Liver (tissue), 9 donors: ENCODE results near the gene RBBP5. TPM values are rescaled to one million over a fixed set of nuclear protein-coding genes. Genes with fewer than 3 reads are reported as not detected.

ENCODE experiments used
- DNase-seq: peaks from one replicate; pipeline ENCODE4 v3.0.0-alpha.2; 2017; ENCODE audit warnings: low spot score
- H3K27ac ChIP-seq, 2 donors: one replicate each; pipeline ENCODE4 v1.7.0; 2013; ENCODE audit warnings: inconsistent platforms in 2 of 2, low read length in 2 of 2, control low read depth in 1 of 2, low read depth in 1 of 2, mild to moderate bottlenecking in 1 of 2
- H3K27me3 ChIP-seq, 4 donors: one replicate each; pipeline versions ENCODE4 v1.6.1 to v1.7.0; 2013; ENCODE audit warnings: low read length in 3 of 4, inconsistent platforms in 1 of 4, mild to moderate bottlenecking in 1 of 4, moderate library complexity in 1 of 4; ENCODE audit not compliant: control insufficient read depth in 4 of 4, insufficient read depth in 4 of 4
- H3K36me3 ChIP-seq, 4 donors: one replicate each; pipeline versions ENCODE4 v1.6.1 to v1.7.0; 2013; ENCODE audit warnings: low read length in 3 of 4, mild to moderate bottlenecking in 3 of 4, low read depth in 1 of 4, moderate library complexity in 1 of 4; ENCODE audit not compliant: control insufficient read depth in 4 of 4, insufficient read depth in 3 of 4
- H3K4me1 ChIP-seq, 4 donors: one replicate each; pipeline versions ENCODE4 v1.6.1 to v1.7.0; 2013; ENCODE audit warnings: low read length in 3 of 4, mild to moderate bottlenecking in 3 of 4, moderate library complexity in 1 of 4; ENCODE audit not compliant: control insufficient read depth in 4 of 4, insufficient read depth in 4 of 4
- H3K4me3 ChIP-seq, 3 donors: one replicate each; pipeline versions ENCODE4 v1.6.1 to v1.7.0; 2013; ENCODE audit warnings: low read length in 3 of 3, control low read depth in 1 of 3, low read depth in 1 of 3, mild to moderate bottlenecking in 1 of 3
- H3K9ac ChIP-seq, 2 donors: one replicate each; pipeline ENCODE4 v1.7.0; 2013; ENCODE audit warnings: low read length in 2 of 2, mild to moderate bottlenecking in 2 of 2, moderate library complexity in 2 of 2, control low read depth in 1 of 2, low read depth in 1 of 2
- H3K9me3 ChIP-seq, 4 donors: one replicate each; pipeline versions ENCODE4 v1.6.1 to v1.7.0; 2013; ENCODE audit warnings: low read length in 3 of 4; ENCODE audit not compliant: control insufficient read depth in 4 of 4
- CTCF ChIP-seq: fragments of 150-350 bp; IDR thresholded peaks from 2 replicates; pipeline ENCODE4 v1.5.1; 2017; ENCODE audit warnings: improper control_type of control experiment, low read depth, low read length; ENCODE audit not compliant: missing input control
- EGR1 ChIP-seq, 2 donors: IDR thresholded peaks; 2 replicates each; pipeline ENCODE4 v1.6.1; 2016 to 2018; ENCODE audit warnings: antibody characterized with exemption in 2 of 2, low read depth in 2 of 2
- FOXA1 ChIP-seq: IDR thresholded peaks from 2 replicates; pipeline ENCODE4 v1.6.1; 2016; ENCODE audit warnings: antibody characterized with exemption
- FOXA2 ChIP-seq: IDR thresholded peaks from 2 replicates; pipeline ENCODE4 v1.6.1; 2016; ENCODE audit warnings: antibody characterized with exemption
- HNF4A ChIP-seq, 2 donors: conservative IDR thresholded peaks; 2 replicates each; pipeline ENCODE4 v1.6.1; 2016; ENCODE audit warnings: antibody characterized with exemption in 2 of 2, mild to moderate bottlenecking in 2 of 2
- JUND ChIP-seq, 2 donors: IDR thresholded peaks; 2 replicates each; pipeline ENCODE4 v1.6.1; 2016; ENCODE audit warnings: antibody characterized with exemption in 2 of 2
- NR2F2 ChIP-seq: IDR thresholded peaks from 2 replicates; pipeline ENCODE4 v1.6.1; 2016; ENCODE audit warnings: antibody characterized with exemption
- RAD21 ChIP-seq, 2 donors: IDR thresholded peaks; 2 replicates each; pipeline ENCODE4 v1.6.1; 2016; ENCODE audit warnings: antibody characterized with exemption in 2 of 2, mild to moderate bottlenecking in 2 of 2
- RXRA ChIP-seq, 2 donors: IDR thresholded peaks; 2 replicates each; pipeline ENCODE4 v1.6.1; 2017 to 2018; ENCODE audit warnings: antibody characterized with exemption in 2 of 2, mild to moderate bottlenecking in 1 of 2
- SP1 ChIP-seq: IDR thresholded peaks from 2 replicates; pipeline ENCODE4 v1.6.1; 2018; ENCODE audit warnings: antibody characterized with exemption, mild to moderate bottlenecking
- TAF1 ChIP-seq: conservative IDR thresholded peaks from 2 replicates; pipeline ENCODE4 v1.6.1; 2016; ENCODE audit warnings: antibody characterized with exemption, mild to moderate bottlenecking
- YY1 ChIP-seq: IDR thresholded peaks from 2 replicates; pipeline ENCODE4 v1.6.1; 2016; ENCODE audit warnings: antibody characterized with exemption, mild to moderate bottlenecking
- WGBS: extraction: QIAGEN DNeasy Blood & Tissue Kit; methylation state at CpG from one replicate; pipeline ENCODE4 v1.1.7; 2013; 5-methylcytosine and 5-hydroxymethylcytosine counted together
- polyA plus RNA-seq, 2 donors: library from polyadenylated mRNA; stranded (reverse) in 1 of 2; unstranded in 1 of 2; fragments of 200-250 nt in 1 of 2; fragments of >200 nt in 1 of 2; fragmentation: Nextera tagmentation in 1 of 2; extraction: Ambion mirVana in 1 of 2; gene quantifications; one replicate each; pipeline versions ENCODE4 v1.2.1 to v1.2.3, GENCODE V29; 2013 to 2015
- total RNA-seq, 2 donors: library from RNA; depleted of rRNA; stranded (reverse); fragments of >200 nt; gene quantifications; one replicate each; pipeline ENCODE4 v1.2.3, GENCODE V29; 2014
- TF ChIP-seq, protein P1 (sequence below): IDR thresholded peaks from 2 replicates; pipeline ENCODE4 v1.6.1; 2016; ENCODE audit warnings: antibody characterized with exemption
- TF ChIP-seq, protein P2 (sequence below): IDR thresholded peaks from 2 replicates; pipeline ENCODE4 v1.6.1; 2016; ENCODE audit warnings: antibody characterized with exemption
- TF ChIP-seq, protein P3 (sequence below): IDR thresholded peaks from 2 replicates; pipeline ENCODE4 v1.6.1; 2016; ENCODE audit warnings: antibody characterized with exemption, mild to moderate bottlenecking
- TF ChIP-seq, protein P4 (sequence below): IDR thresholded peaks from 2 replicates; pipeline ENCODE4 v1.6.1; 2016; ENCODE audit warnings: antibody characterized with exemption
- donor health status: healthy.
- donor health status: healthy.
- donor health status: healthy.
- donor health status: healthy.
- donor health status: healthy.

The RBBP5 gene
- total and polyA plus RNA-seq, 4 donors, result 4.6 to 12.0 (median 8.5) TPM

DNA sequence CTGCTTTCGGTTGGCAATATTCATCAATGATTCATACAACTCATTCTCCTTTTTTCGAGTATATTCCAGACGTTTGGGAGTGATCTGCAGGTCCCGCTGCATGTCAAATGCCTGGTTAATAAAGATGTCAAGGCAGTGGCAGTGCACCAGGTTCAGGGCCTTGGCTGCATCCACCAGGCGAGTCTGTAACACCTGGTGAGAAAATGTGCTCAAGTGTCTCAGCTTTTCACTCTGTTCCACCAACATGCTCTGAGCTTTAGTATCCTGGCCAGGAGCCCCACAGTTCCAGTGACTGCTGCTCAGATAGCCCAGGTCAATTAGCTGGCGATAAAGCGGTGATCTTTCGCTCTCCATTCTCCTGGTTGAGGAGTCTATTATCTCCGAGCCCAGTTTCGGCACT lies 47.5 kb upstream of the RBBP5 start:
- no peak for DNase-seq
- TF ChIP-seq RXRA (IDR thresholded peaks at IDR 0.05), result no peak
- TF ChIP-seq, protein P1, sequence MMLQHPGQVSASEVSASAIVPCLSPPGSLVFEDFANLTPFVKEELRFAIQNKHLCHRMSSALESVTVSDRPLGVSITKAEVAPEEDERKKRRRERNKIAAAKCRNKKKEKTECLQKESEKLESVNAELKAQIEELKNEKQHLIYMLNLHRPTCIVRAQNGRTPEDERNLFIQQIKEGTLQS, result no peak
- peaks cover 2 to 16% (median 10%) of the 10 kb centered on the region in 4 donors for H3K36me3 ChIP-seq
- no peak overlapping the region for H3K9ac ChIP-seq
- WGBS, result 95% methylated on average over 10 of the region's 10 CpGs
- no peaks in the 10 kb centered on the region for H3K27me3 ChIP-seq
- H3K4me3 ChIP-seq, result no peak overlapping the region
- no peaks in the 10 kb centered on the region for H3K9me3 ChIP-seq
- H3K4me1 ChIP-seq, result no peaks in the 10 kb centered on the region
- no peak overlapping the region for H3K27ac ChIP-seq

GRCh38 chr1:205168291-205168690 lies 46.5 kb upstream of the RBBP5 start:
- no peaks in the 10 kb centered on the region for H3K27me3 ChIP-seq
- TF ChIP-seq EGR1 (IDR thresholded peaks at IDR 0.05; ENCODE audit: low read depth in 2 of 2) (no peak), TAF1 (no peak)
- no peak overlapping the region for H3K4me3 ChIP-seq
- H3K36me3 ChIP-seq, result peaks cover 2 to 24% (median 14%) of the 10 kb centered on the region in 4 donors
- H3K9me3 ChIP-seq, result no peaks in the 10 kb centered on the region
- DNase-seq, result no peak
- no peak overlapping the region for H3K27ac ChIP-seq
- H3K9ac ChIP-seq, result no peak overlapping the region
- WGBS, result 90% methylated on average over 1 of the region's 1 CpG
- H3K4me1 ChIP-seq, result no peaks in the 10 kb centered on the region

GRCh38 chr1:205162301-205162700 lies 40.5 kb upstream of the RBBP5 start:
- Histone ChIP-seq H3K4me3 (no peak overlapping the region), H3K36me3 (peaks cover 6 to 59% (median 36%) of the 10 kb centered on the region in 4 donors), H3K4me1 (no peaks in the 10 kb centered on the region), H3K9ac (no peak overlapping the region), H3K9me3 (no peaks in the 10 kb centered on the region), H3K27me3 (no peaks in the 10 kb centered on the region), H3K27ac (no peak overlapping the region)
- TF ChIP-seq RAD21 (IDR thresholded peaks at IDR 0.05), result no peak
- no peak for DNase-seq
- WGBS, result 92% methylated on average over 1 of the region's 1 CpG

DNA sequence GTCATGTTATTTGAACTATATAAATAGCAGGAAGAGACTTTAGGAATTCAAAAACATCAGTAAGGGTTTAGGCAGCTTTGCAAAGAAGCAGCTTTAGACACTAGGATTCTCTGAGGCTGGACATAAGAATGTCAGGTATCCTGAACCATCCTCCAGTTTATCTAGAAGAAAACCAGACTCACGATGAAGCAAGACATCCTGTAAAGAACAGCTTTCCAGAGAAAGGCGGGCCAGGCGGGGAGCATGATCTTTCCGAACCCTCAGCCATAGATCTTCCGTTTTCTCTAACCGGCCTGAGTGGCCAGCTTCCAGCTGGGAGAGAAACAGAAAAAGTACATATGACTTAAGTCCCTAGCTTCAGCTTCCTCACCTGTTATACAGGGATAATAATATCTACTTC lies 39.3 kb upstream of the RBBP5 start:
- Histone ChIP-seq H3K4me3 (no peak overlapping the region), H3K27ac (no peak overlapping the region), H3K9ac (no peak overlapping the region), H3K27me3 (no peaks in the 10 kb centered on the region), H3K4me1 (no peaks in the 10 kb centered on the region), H3K9me3 (peaks cover 0 to 3% (median 1%) of the 10 kb centered on the region in 4 donors), H3K36me3 (peaks cover 7 to 69% (median 43%) of the 10 kb centered on the region in 4 donors)
- WGBS, result 96% methylated on average over 6 of the region's 6 CpGs
- DNase-seq, result no peak
- TF ChIP-seq CTCF (no peak), TAF1 (no peak), FOXA1 (no peak), HNF4A (conservative IDR thresholded peaks at IDR 0.05) (no peak), RAD21 (IDR thresholded peaks at IDR 0.05) (no peak), RXRA (IDR thresholded peaks at IDR 0.05) (no peak), EGR1 (IDR thresholded peaks at IDR 0.05; ENCODE audit: low read depth in 2 of 2) (no peak), SP1 (no peak), FOXA2 (no peak), YY1 (no peak), JUND (IDR thresholded peaks at IDR 0.05) (no peak), NR2F2 (no peak)
- TF ChIP-seq, protein P2, sequence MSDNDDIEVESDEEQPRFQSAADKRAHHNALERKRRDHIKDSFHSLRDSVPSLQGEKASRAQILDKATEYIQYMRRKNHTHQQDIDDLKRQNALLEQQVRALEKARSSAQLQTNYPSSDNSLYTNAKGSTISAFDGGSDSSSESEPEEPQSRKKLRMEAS, result no peak
- TF ChIP-seq, protein P3, sequence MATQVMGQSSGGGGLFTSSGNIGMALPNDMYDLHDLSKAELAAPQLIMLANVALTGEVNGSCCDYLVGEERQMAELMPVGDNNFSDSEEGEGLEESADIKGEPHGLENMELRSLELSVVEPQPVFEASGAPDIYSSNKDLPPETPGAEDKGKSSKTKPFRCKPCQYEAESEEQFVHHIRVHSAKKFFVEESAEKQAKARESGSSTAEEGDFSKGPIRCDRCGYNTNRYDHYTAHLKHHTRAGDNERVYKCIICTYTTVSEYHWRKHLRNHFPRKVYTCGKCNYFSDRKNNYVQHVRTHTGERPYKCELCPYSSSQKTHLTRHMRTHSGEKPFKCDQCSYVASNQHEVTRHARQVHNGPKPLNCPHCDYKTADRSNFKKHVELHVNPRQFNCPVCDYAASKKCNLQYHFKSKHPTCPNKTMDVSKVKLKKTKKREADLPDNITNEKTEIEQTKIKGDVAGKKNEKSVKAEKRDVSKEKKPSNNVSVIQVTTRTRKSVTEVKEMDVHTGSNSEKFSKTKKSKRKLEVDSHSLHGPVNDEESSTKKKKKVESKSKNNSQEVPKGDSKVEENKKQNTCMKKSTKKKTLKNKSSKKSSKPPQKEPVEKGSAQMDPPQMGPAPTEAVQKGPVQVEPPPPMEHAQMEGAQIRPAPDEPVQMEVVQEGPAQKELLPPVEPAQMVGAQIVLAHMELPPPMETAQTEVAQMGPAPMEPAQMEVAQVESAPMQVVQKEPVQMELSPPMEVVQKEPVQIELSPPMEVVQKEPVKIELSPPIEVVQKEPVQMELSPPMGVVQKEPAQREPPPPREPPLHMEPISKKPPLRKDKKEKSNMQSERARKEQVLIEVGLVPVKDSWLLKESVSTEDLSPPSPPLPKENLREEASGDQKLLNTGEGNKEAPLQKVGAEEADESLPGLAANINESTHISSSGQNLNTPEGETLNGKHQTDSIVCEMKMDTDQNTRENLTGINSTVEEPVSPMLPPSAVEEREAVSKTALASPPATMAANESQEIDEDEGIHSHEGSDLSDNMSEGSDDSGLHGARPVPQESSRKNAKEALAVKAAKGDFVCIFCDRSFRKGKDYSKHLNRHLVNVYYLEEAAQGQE, result no peak
- TF ChIP-seq, protein P1, result no peak
- TF ChIP-seq, protein P4, sequence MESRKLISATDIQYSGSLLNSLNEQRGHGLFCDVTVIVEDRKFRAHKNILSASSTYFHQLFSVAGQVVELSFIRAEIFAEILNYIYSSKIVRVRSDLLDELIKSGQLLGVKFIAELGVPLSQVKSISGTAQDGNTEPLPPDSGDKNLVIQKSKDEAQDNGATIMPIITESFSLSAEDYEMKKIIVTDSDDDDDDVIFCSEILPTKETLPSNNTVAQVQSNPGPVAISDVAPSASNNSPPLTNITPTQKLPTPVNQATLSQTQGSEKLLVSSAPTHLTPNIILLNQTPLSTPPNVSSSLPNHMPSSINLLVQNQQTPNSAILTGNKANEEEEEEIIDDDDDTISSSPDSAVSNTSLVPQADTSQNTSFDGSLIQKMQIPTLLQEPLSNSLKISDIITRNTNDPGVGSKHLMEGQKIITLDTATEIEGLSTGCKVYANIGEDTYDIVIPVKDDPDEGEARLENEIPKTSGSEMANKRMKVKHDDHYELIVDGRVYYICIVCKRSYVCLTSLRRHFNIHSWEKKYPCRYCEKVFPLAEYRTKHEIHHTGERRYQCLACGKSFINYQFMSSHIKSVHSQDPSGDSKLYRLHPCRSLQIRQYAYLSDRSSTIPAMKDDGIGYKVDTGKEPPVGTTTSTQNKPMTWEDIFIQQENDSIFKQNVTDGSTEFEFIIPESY, result no peak
